GM13976 (cell line): ENCODE data around the gene SEMA6A.

ENCODE experiments used
- DNase-seq: peaks from one replicate; pipeline ENCODE4 v3.0.0; 2012; ENCODE audit warnings: low spot score
- CTCF ChIP-seq: IDR thresholded peaks from 2 replicates; pipeline ENCODE4 v1.5.1; 2012; ENCODE audit warnings: borderline replicate concordance, mild to moderate bottlenecking; ENCODE audit not compliant: insufficient read depth; ENCODE audit errors: extremely low read depth, missing control alignments, control extremely low read depth
- in situ Hi-C: fragments of 300-500 bp; cut with MboI; formaldehyde crosslinking; loops from one replicate; pipeline ENCODE4 v1.12.0; 2022; ENCODE audit warnings: low sequenced_read_pairs, mixed read lengths, inconsistent platforms; ENCODE audit not compliant: unreplicated experiment

SEMA6A gene

GRCh38 chr5:116404792-116405191 is 169.8 kb downstream of the SEMA6A start:
- in situ Hi-C loops: no loop called here
- DNase-seq: no peak
- no peak for TF ChIP-seq CTCF

GRCh38 chr5:116404016-116404415 is 170.6 kb downstream of the SEMA6A start:
- no peak for DNase-seq
- no peak for TF ChIP-seq CTCF
- in situ Hi-C loops: no loop called here

GRCh38 chr5:116402235-116402634 is 172.4 kb downstream of the SEMA6A start:
- TF ChIP-seq CTCF: no peak
- no peak for DNase-seq
- in situ Hi-C loops: no loop called here

GRCh38 chr5:116401576-116401975 is 173.0 kb downstream of the SEMA6A start:
- no peak for DNase-seq
- in situ Hi-C loops: no loop called here
- TF ChIP-seq CTCF: no peak

GRCh38 chr5:116396476-116397099 is 178.0 kb downstream of the SEMA6A start:
- TF ChIP-seq CTCF: no peak
- no peak for DNase-seq
- in situ Hi-C loops: no loop called here

GRCh38 chr5:116395631-116396203 is 178.9 kb downstream of the SEMA6A start:
- in situ Hi-C loops: no loop called here
- DNase-seq: no peak
- no peak for TF ChIP-seq CTCF
